Glomerular visceral epithelial cell (primary cell): ENCODE results near the gene GRAMD2B.
A peak's percentile ranks its signal among the peaks of the same experiment; 100 is the strongest.

Experiments used
- DNase-seq: peaks from one replicate; pipeline ENCODE4 v3.0.0-alpha.2; 2016; ENCODE audit errors: extremely low spot score

GRAMD2B gene

DNA sequence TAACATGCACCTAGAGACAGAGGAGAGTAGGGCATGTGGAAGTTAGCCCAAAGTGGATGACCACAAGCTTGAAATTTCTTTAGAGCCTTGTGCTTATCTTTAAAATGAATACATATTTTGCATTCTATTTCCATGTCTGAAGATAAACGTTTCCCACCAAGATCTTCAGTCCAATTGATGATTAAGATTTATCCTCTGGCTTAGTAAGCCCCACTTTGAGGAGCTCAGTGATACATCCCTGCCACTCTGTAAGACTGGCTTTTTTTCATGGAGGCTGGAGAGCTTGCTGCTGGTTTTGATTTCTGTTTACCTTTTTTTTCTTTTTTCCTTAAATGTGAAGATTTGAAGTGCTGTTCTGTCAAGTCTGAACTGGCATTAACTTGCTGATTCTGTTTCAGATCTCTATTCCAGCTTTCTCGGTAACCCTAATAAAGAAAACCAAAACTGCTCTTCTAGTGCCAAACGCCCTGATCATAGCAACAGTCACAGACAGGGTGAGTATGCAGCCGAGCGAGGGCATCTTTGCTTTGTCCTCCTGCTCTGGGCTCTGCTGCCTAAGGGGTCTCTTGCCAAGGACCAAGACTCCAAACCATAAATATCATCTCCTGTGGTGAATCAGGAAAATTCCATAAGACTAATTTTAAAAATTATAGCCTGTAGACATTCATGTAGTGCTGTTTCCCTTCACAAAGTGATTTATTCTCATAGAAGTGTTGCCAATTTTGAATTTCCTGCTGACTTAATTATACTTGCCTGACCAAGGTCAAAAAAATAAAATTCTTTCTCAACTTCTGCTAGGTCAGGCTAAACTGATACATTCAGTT is 54.3 kb downstream of the GRAMD2B start:
- no peak for DNase-seq

DNA sequence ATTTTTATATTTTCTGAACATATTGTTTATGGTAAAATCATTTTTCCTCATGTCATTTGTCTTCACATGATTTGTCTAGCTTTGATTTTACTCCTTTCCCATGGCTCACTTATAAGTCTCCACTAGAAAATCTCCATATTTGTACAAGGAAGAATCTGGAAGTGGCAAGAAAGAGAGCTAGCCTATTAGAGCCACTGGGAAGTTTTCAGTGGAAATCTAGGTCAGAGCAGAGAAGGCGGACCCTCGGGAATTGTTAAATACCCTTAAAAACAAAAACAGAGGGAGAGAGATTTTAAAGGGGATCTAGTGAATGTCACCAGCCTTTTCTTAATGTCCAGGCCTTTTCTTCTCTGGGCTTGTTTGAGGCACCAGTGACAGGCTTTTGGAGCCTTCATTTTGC is 56.6 kb downstream of the GRAMD2B start:
- no peak for DNase-seq

DNA sequence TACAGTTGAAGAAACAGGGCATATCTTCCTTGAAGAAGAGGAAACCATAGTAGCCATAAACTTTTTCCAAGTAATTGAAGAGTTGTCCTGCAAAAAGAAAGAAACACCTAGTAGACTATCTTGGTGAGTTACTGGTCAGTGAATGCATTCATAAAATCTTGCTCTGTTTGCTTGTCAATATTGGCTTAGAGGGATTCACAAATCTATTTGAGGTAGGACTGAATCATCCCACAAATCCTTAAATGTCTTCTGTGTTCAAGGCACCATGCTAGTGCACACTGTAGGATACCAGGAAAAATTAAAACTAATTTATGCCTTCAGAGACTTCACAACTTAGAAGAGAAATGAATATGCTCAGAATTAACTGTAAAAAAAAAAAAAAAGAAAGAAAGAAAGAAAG is 57.6 kb downstream of the GRAMD2B start:
- DNase-seq, result no peak

DNA sequence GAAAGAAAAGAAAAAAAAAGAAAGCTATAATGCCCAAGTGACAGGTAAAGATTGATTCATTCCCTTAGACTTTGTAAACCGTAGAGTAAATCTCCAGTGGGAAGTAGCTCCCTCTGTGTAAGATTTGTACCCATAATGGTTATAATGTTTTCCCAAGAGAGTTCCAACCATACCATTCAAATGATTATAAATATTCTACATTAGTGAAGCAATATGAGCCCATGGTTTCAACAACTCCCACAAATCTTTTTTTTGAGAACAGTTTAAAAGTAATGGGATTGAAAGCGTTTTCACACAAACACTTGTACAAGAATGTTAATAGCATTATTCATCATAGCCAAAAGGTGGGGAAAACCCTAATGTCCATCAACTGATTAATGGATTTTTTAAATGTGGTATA is 58.0 kb downstream of the GRAMD2B start:
- DNase-seq, result no peak

DNA sequence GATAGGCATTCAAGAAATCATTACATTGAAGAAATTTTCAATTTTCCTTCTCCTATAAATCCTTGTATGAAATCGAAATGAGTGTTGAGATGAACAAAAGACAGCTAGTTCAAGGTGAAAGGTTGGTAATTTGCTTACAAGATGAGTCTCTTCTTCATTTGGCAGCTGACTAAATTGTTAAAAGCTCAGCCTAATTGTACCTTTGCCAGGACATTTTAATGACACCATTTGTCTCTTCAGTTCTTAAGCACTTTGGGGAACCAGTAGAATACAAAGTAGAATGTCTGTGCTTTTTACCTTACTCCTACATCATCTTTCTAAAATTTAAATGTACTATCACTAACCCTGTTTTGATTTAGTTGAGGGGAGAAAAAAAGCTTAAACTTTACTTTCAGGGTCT is 59.4 kb downstream of the GRAMD2B start:
- DNase-seq, result no peak

DNA sequence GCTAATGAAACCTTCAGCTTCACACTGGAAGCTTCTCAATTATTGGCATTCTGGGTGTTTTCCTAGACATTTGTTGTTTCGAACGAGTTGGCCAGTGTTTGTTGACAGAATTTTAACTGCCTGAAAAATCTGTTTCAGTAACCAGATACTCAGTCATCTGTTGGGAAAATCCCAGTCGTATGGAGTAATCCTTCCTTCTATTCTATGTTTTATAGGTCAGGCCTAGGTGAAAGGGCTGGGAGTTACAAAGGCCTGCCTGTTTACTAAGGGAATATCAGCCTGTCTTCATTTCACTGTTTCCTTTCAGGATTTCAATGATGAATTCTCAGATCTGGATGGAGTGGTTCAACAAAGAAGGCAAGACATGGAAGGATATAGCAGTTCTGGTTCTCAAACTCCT is 59.9 kb downstream of the GRAMD2B start:
- DNase-seq, result no peak

DNA sequence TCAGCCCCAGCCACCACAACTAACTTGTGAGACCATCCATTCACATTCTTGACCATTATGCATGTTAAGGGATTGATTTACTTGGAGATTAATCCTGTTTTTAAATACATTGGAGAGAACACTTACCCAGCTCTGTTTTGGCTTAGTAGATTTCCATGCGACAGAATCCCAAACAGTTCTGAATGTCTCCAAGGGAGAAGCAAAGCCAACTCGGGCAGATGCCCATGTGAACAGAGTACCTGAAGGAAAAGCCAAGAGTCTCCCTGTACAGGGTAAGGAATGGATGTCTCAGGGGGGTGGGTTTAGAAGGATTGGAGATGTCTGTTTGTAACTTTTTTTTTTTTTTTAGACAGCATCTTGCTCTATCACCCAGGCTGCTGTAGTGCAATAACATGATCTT is 61.0 kb downstream of the GRAMD2B start:
- no peak for DNase-seq

DNA sequence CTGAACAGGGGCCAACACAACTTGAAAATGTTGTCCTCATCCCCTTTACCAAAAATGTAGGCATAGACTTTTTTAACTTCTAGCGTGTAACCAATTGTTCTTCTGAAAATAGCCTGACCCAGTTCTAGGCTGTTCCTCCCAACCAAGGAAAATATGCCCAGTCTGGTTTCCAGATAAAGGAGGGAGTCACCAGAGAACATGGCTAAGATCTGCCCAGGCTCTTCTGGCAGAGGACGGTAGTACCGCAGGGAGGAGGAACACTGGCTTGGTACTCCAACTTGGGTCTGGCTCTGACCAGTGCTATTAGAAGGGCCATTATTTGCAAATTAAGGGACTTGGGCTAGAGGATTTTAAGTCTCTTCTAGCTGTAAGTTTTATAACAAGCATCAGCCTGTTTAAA is 63.1 kb downstream of the GRAMD2B start:
- DNase-seq, result no peak

DNA sequence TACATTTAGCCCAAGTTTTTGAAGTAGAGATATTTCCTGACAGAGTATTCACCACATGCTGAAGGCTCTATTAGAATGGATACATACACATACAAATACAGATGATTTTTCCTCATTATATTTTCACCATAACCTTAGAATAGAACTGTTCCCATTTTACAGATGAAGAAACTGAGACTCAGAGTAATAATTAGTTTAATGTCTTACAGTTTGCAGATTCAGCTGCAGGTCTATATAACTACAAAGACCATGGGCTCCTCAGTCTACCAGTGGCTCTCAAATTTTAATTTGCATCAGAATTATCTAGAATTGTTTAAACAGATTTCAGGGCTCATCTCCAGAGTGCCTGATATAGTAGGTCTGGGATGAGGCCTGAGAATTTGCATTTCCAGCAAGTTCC is 64.4 kb downstream of the GRAMD2B start:
- no peak for DNase-seq

DNA sequence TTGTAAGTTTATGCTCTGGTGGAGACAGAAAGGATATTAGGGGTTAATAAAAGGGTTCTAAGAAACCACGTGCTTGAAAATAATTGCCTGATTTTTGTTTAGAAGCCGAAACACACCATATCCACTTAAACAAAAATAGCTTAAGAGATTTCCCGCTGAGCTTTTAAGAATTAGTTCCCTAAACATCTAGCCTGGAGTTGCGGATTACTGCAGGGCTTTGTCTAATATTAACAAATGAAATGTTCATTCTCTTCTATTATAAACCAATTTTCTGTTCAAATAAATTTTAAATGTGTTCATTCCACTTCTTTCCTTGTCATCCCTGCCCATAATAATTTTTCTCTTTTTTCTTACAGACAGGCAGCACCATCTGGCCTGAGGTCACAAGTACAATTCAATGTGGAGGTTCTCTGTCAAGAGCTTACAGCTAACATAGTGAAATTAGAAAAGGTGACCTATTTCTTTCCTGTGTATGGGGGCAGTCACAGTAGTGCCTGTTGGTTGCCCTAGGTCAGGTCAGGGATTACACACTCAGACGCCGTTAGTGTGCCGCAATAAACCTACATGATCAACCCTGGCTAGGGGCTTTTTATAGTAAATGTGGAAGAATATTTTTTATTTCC is 65.3 kb downstream of the GRAMD2B start:
- DNase-seq, result no peak

DNA sequence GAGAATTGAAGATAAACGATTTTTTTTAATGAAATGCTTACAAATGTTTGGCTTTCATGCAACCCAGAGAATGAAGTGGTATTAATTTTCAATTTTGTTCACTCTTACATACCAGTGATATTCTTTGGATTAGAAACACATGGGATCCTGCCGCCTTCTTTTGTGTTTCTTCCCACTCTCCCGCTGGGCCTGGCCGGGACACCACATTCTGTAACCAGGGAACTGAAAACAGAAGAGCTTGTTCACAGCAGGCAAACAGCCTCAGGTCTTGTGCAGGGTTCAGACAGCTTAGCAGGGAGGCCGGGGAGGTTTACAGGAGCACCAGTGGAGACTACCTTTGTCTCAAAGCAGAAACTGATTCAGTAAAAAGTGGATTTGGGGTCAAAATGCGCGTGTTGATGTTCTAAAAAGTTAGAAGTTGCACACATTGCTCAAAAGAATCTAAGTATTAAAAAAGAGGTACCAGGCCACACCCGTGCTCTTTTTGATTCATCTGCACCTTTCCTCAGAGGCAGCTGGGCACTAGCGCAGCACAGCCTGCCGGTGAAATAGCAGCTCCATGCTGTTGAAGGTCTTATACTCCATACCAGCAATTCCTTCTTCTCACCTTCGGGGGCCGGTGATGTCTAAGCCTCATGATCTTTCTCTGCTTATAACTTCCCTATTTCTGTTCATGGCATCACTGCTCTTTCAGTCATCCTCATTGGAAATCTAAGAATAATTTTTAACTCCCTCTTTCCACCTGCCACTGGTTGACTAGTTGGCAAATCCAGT is 67.1 kb downstream of the GRAMD2B start:
- DNase-seq, result no peak

DNA sequence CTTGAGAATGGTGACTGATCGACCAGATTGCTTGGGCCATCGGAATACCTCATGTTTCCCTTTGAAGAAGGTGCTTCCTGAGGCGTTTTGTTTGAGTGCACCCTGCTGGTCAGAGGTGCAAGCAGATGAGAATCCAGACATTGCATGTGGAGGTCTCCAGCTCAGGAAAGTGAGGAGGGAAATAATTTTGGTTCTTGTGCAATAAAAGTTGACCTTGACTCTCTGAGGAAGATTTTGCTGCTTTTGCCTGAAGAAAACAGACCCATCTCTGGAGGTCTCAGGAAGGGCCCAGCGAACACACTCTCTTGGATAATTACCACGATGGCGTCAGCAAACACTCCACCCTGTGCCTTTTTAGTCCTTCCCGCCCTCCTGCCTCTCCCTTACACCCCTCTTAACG is 69.7 kb downstream of the GRAMD2B start:
- peak; percentile 37 for DNase-seq

DNA sequence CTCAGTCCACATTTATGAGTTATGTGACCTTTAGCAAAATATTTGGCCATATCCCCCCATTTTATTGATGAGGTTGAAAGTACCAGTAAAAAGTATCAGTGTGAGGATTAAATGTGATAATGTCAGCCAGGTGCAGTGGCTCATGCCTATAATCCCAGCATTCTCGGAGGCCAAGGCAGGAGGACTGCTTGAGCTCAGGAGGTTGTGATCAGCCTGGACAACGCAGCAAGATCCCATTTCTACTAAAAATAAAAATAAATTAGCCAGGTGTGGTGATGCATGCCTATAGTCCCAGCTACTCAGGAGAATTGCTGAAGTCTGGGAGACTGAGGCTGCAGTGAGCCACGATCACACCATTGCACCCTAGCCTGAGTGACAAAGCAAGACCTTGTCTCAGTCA is 71.2 kb downstream of the GRAMD2B start:
- DNase-seq, result no peak

DNA sequence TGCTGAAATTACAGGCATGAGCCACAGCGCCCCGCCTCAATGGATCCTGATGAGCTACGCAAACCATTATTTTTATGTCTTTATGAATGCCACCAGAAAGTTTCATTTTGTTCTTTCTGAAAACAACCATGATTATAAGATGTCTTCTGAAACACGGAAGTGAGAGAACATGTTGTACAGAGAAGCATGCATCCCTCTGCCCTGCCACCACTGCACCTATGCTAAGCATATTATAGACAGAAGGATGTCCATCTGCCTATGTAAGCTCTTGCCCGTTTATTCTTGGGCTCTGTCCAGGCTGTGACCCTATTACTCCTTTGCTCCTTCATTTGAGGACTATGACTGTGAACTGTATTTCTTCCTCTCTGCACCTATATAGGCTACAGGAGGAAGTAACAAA is 74.3 kb downstream of the GRAMD2B start:
- DNase-seq, result no peak

DNA sequence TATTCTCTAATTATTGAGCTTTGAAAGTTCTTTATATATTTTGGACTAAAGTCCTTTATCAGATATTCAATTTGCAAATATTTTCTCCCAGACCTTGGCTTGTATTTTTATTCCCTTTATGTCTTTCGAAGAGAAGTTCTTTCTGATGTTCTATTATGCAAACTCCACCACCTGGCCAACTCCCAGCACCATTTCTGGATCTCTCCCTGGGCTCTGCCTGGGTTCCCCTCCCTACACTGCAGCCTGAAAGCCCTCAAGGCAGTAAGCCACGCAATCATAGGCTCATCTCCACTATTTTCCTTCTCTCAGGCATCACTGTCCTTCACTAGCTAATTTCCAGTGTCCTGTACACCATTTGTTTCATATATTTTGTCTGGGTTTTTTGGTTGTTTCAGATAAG is 76.1 kb downstream of the GRAMD2B start:
- no peak for DNase-seq

DNA sequence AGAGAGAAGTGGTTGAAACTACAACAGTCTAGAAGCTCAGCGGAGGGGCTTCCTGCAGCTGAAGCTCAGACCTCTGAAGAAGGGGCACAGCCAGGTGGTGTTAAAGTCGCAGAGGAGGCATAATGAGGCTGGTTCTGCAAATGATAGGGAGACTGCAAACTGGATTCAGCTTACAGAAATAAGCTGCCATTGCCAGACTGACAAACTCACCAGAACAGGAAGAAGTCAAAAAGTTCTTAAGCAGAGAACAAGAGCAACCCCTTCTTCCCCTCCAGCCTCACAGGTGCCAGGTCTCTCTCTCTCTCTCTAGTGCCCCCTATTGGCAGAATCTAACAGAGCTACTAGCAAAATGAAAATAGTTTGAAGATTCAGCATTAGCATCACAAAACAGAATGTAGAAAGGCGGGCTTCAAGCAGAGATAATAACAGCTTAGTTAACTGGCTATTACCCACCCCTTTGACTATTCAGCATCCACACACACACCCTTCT is 76.7 kb downstream of the GRAMD2B start:
- peak; percentile 17 for DNase-seq

DNA sequence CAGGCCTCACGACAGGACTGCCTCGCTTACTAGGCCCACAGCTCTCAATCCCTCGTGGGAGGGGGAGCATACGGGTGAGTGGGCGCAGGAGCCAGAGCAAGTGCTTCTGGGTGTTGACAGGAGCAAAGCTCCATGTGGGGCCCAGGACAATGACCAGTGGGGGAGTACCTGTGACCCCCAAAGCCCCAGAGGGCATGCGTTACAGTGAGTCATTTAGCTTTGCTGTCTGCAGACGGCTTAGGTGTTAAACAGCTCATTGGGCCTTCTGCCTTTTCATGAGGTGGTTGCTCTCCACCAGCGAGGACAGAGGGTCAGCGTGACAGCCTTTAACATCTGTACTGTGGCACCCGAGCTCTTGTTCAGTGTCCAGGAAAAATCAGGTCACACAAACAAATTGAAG is 78.2 kb downstream of the GRAMD2B start:
- no peak for DNase-seq

DNA sequence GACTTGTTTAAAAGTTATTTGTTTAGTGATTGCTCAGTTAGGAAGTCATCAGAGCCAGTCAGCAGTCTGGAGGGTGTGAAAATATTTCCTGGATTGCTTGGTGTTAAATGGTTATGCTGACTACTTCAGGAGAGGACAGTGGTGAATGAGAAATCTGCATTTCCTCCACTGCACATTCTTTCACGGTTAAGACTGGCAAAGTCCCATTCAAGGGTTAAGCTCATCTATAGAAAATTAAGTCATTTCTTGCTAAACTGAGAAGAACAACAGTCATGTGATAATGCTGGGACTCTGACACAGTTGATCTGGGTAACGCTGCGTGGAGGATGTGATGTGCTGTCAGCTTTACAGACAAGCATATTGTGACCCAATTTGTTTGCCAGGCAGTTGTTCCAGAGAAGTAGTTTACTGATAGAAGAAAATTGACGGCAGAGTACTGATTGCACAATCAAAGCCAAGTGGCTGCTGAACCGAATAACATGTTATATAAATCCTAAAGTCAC is 80.4 kb downstream of the GRAMD2B start:
- peak; percentile 42 for DNase-seq

DNA sequence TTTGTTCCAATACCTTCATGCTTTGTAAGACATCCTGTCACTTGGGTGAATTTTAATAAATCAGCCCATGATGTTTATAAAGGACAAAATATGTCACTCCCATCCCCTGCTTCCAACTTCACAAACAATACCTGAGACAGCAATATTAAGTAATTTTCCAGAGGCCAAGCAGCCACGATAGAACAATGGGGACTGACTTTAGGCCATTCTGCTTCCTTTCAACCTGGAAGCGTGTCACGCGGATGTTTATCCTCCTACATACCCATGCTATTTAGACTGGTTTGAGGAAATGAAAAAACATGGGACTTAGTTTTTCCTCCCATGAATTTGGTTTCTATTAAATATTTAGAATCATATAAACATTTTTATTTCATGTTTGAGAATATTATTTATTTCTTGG is 82.9 kb downstream of the GRAMD2B start:
- no peak for DNase-seq

DNA sequence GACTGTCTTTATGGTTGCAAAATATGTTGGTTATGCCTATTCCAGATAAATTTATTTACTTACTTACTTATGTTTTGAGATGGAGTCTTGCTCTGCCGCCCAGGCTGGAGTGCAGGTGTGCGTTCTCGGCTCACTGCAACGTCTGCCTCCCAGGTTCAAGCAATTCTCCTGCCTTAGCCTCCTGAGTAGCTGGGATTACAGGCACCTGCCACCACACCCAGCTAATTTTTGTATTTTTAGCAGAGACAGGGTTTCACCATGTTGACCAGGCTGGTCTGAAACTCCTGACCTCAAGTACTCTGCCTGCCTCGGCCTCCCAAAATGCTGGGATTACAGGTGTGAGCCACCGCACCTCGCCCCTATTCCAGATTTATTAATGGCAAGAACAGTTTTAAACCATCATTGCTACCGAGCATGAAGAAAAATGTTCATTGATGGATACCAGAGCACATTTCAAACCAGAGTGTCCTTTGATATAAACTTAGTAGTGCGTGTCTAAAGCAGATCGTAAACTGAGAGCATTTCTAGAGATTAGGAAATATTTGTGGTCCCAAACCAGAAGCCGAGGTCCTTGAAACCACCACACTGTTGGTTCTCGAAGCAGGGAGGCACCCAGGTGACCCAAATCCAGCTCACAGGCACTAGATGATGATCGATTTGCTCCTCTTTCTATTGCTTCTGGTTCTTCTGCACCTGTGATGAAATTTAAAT is 85.2 kb downstream of the GRAMD2B start:
- DNase-seq, result no peak

DNA sequence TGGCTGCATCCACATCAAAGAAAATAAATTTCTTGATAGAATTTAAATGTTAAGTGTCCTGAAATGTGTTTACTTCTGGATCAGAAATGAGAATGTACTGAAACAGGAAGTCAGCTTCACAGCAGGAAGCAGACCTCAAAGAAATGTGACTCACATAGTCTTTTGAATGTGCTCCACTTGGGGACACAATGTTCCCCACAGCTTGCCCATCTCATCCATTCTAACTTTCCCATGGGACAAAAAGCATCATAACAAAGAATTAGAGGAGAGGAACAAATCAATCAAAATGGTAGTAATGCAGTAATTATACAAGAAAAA is 85.7 kb downstream of the GRAMD2B start:
- no peak for DNase-seq

DNA sequence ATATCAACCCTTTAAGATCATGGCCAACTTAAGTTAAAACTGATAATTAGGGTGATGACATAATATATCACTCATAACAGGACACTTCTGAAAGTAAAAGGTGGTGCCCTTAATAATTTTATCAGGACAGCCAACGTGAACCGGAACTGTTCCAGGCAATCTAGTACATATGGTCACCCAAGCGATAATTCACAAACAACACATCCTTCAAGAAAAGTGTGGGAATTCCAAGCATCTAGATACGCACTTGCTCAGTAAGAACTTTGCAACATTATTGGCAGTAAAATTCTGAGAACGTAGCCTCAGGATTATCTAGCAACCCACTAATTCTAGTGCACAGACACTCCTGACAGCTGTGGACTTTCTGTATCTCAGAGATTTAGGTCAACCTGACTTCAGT is 86.1 kb downstream of the GRAMD2B start:
- DNase-seq, result no peak
